ENCODE measurements around the gene BRPF1.

Gene BRPF1

GRCh38 chr3:9716801-9717555 lies 14.6 kb upstream of the BRPF1 start:
- TF ChIP-seq REST (IDR thresholded peaks at IDR 0.05; ENCODE audit: insufficient replicate concordance, low read depth) (no peak), SPI1 (IDR thresholded peaks at IDR 0.05; ENCODE audit: borderline replicate concordance, low read depth) (no peak), POLR2AphosphoS5 (IDR thresholded peaks at IDR 0.05; ENCODE audit: low read depth) (no peak), GABPA (IDR thresholded peaks at IDR 0.05; ENCODE audit: low read depth) (no peak), CTCF (IDR thresholded peaks at IDR 0.05; ENCODE audit: insufficient read depth, low read length) (no peak)
- Histone ChIP-seq H3K27me3 (ENCODE audit: insufficient read depth, poor library complexity, severe bottlenecking) (no peaks in the 10 kb centered on the region), H3K27ac (replicated peaks) (peak overlapping the region; percentile 68), H3K4me3 (replicated peaks; ENCODE audit: insufficient read depth, low read length) (no peak overlapping the region)
- DNase-seq (ENCODE audit: low read depth in 1 of 2, low spot score in 1 of 2), result no peak

GRCh38 chr3:9717563-9717962 lies 14.0 kb upstream of the BRPF1 start:
- no peaks in the 10 kb centered on the region for H3K27me3 ChIP-seq (ENCODE audit: insufficient read depth, poor library complexity, severe bottlenecking)
- H3K4me3 ChIP-seq (replicated peaks; ENCODE audit: insufficient read depth, low read length), result no peak overlapping the region
- DNase-seq (ENCODE audit: low read depth in 1 of 2, low spot score in 1 of 2), result no peak
- H3K27ac ChIP-seq (replicated peaks), result no peak overlapping the region
- no peak for TF ChIP-seq CTCF (IDR thresholded peaks at IDR 0.05; ENCODE audit: insufficient read depth, low read length)
- TF ChIP-seq POLR2AphosphoS5 (IDR thresholded peaks at IDR 0.05; ENCODE audit: low read depth), result no peak
- TF ChIP-seq REST (IDR thresholded peaks at IDR 0.05; ENCODE audit: insufficient replicate concordance, low read depth), result no peak
- TF ChIP-seq GABPA (IDR thresholded peaks at IDR 0.05; ENCODE audit: low read depth), result no peak
- no peak for TF ChIP-seq SPI1 (IDR thresholded peaks at IDR 0.05; ENCODE audit: borderline replicate concordance, low read depth)

GRCh38 chr3:9718118-9718517 lies 13.4 kb upstream of the BRPF1 start:
- DNase-seq (ENCODE audit: low read depth in 1 of 2, low spot score in 1 of 2), result no peak
- Histone ChIP-seq H3K27ac (replicated peaks) (no peak overlapping the region), H3K4me3 (replicated peaks; ENCODE audit: insufficient read depth, low read length) (no peak overlapping the region), H3K27me3 (ENCODE audit: insufficient read depth, poor library complexity, severe bottlenecking) (no peaks in the 10 kb centered on the region)
- no peak for TF ChIP-seq SPI1 (IDR thresholded peaks at IDR 0.05; ENCODE audit: borderline replicate concordance, low read depth)
- TF ChIP-seq GABPA (IDR thresholded peaks at IDR 0.05; ENCODE audit: low read depth), result no peak
- TF ChIP-seq REST (IDR thresholded peaks at IDR 0.05; ENCODE audit: insufficient replicate concordance, low read depth), result no peak
- no peak for TF ChIP-seq POLR2AphosphoS5 (IDR thresholded peaks at IDR 0.05; ENCODE audit: low read depth)
- no peak for TF ChIP-seq CTCF (IDR thresholded peaks at IDR 0.05; ENCODE audit: insufficient read depth, low read length)
